HG03354 (cell line): ENCODE results near the gene PRRC2C.
A peak's percentile ranks its signal among the peaks of the same experiment; 100 is the strongest.
"Not testable (repeated sequence)": the region's sequence is repeated elsewhere in the genome, so short reads cannot be mapped to it uniquely, and the experiment has no call there.

ENCODE experiments used
- ATAC-seq: cut with Tn5 transposase; IDR thresholded peaks from one replicate; pipeline ENCODE4 v1.9.1; 2021; ENCODE audit warnings: mild to moderate bottlenecking; ENCODE audit not compliant: unreplicated experiment, poor library complexity, severe bottlenecking

Gene PRRC2C

GRCh38 chr1:171485375-171486047, at the start of gene PRRC2C:
Gene PRRC2C (plus strand): TSS chr1:171485530. CDS start chr1:171512089, 26,559 bp downstream.
- ATAC-seq = peak; percentile 97

GRCh38 chr1:171438441-171438840, 46.9 kb upstream of the PRRC2C start:
- ATAC-seq = no peak

- not testable (repeated sequence) for ATAC-seq
Observed at GRCh38 chr1:171440201-171440600, 45.1 kb upstream of the PRRC2C start.

GRCh38 chr1:171441278-171441895, 43.9 kb upstream of the PRRC2C start:
- ATAC-seq = not testable (repeated sequence)

- no peak for ATAC-seq
Observed at GRCh38 chr1:171446386-171446785, 38.9 kb upstream of the PRRC2C start.

- ATAC-seq = no peak
Observed at GRCh38 chr1:171455967-171456366, 29.4 kb upstream of the PRRC2C start.

GRCh38 chr1:171457412-171457811, 27.9 kb upstream of the PRRC2C start:
- ATAC-seq = no peak

GRCh38 chr1:171460018-171460620, 25.2 kb upstream of the PRRC2C start:
- no peak for ATAC-seq

GRCh38 chr1:171467626-171468025, 17.7 kb upstream of the PRRC2C start:
- no peak for ATAC-seq

- ATAC-seq = peak; percentile 69
Observed at GRCh38 chr1:171468120-171468750, 17.1 kb upstream of the PRRC2C start.

GRCh38 chr1:171470726-171471125, 14.6 kb upstream of the PRRC2C start:
- no peak for ATAC-seq

GRCh38 chr1:171472183-171472647, 13.1 kb upstream of the PRRC2C start:
- peak; percentile 78 for ATAC-seq

- ATAC-seq = no peak
Observed at GRCh38 chr1:171476829-171477228, 8.5 kb upstream of the PRRC2C start.

- ATAC-seq = no peak
Observed at GRCh38 chr1:171477804-171478203, 7.5 kb upstream of the PRRC2C start.

GRCh38 chr1:171480035-171480434, 5.3 kb upstream of the PRRC2C start:
- no peak for ATAC-seq

- ATAC-seq = peak; percentile 69
Observed at GRCh38 chr1:171484760-171485374, 463 bp upstream of the PRRC2C start.

GRCh38 chr1:171486048-171486519, 754 bp downstream of the PRRC2C start:
- ATAC-seq = peak; percentile 36

GRCh38 chr1:171487038-171487437, 1.7 kb downstream of the PRRC2C start:
- no peak for ATAC-seq

GRCh38 chr1:171488190-171488929, 3.0 kb downstream of the PRRC2C start:
- ATAC-seq = no peak
